ENCODE results near the gene LSP1.
A peak's percentile ranks its signal among the peaks of the same experiment; 100 is the strongest.
"Not testable (repeated sequence)": the region's sequence is repeated elsewhere in the genome, so short reads cannot be mapped to it uniquely, and the experiment has no call there.

Gene LSP1

DNA sequence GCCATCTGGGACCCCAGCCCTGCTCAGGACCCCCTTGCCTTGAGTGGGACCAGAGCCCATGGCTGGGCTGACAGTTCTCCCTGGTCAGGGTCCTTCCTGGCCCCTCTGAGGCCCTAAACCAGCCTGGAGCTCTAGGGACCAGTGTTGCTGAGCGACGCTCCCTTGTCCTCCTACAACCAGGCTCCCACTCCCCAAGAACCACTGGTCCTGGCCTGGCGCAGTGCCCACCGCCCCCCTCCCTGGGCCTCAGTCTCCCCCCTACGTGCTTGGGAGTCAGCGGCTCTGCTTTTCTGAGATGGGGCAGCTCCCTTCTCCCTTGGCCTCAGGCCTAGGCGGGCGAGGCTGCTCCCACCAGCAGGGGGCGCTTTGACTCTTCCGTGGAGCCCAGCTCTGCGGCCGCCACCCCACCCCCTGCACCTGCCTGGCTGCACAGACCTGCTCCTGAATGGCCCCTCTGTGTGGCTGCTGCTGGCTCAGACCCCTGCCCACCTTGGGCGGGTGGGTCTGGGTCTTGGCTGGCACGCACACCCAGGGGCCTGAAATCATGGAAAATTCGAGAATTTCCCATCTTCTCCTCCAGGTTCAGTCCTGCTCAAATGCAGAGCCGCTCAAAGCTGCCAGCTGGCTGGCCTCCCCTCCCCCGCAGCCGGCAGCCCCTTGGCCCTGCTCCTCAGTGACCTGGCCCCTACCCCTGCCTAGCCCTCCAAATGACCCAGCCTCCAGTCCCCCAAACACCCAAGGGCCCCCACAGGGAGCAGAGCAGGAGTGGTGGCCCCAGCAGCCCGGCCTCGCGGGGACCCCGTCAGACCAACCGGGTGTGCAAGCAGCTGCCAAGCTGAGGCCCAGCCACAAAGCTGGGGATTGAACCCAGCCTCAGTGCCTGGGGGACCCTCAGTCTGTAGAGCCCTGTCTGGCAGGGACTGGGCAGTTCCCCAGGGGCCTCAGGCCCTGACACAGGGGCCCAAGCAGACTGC is 29.7 kb downstream of the LSP1 start:
- Histone ChIP-seq H3K9me3 (ENCODE audit: control insufficient read depth in 5 of 5, low read length in 5 of 5) (no peaks in the 10 kb centered on the region), H3K27ac (ENCODE audit: low read depth, low read length) (peak overlapping the region; percentile 95), H3K36me3 (ENCODE audit: control insufficient read depth in 5 of 5, insufficient read depth in 5 of 5, low read length in 5 of 5) (peaks cover 11 to 46% (median 33%) of the 10 kb centered on the region in 5 donors), H3K4me1 (ENCODE audit: control insufficient read depth in 5 of 5, insufficient read depth in 5 of 5, low read length in 5 of 5) (peaks cover 0 to 49% (median 45%) of the 10 kb centered on the region in 5 donors), H3K9ac (ENCODE audit: low read length in 5 of 5) (peak overlapping the region in 1 of 5 donors; percentile 39), H3K4me3 (ENCODE audit: low read depth in 1 of 5, low read length in 5 of 5) (peak overlapping the region in 2 of 5 donors; percentile 18 to 26), H3K27me3 (ENCODE audit: control insufficient read depth in 5 of 5, insufficient read depth in 4 of 5, low read length in 5 of 5) (peaks cover 2 to 26% (median 8%) of the 10 kb centered on the region in 5 donors)

- H3K27ac ChIP-seq (ENCODE audit: low read depth, low read length): no peak overlapping the region
- H3K36me3 ChIP-seq (ENCODE audit: control insufficient read depth in 5 of 5, insufficient read depth in 5 of 5, low read length in 5 of 5): peaks cover 11 to 56% (median 44%) of the 10 kb centered on the region in 5 donors
- peaks cover 1 to 52% (median 44%) of the 10 kb centered on the region in 5 donors for H3K4me1 ChIP-seq (ENCODE audit: control insufficient read depth in 5 of 5, insufficient read depth in 5 of 5, low read length in 5 of 5)
- no peak overlapping the region for H3K4me3 ChIP-seq (ENCODE audit: low read depth in 1 of 5, low read length in 5 of 5)
- no peak overlapping the region for H3K9ac ChIP-seq (ENCODE audit: low read length in 5 of 5)
- H3K27me3 ChIP-seq (ENCODE audit: control insufficient read depth in 5 of 5, insufficient read depth in 4 of 5, low read length in 5 of 5): peaks cover 2 to 20% (median 7%) of the 10 kb centered on the region in 5 donors
- no peaks in the 10 kb centered on the region for H3K9me3 ChIP-seq (ENCODE audit: control insufficient read depth in 5 of 5, low read length in 5 of 5)
These were observed 30.7 kb downstream of the LSP1 start for GRCh38 chr11:1883346-1884302.

DNA sequence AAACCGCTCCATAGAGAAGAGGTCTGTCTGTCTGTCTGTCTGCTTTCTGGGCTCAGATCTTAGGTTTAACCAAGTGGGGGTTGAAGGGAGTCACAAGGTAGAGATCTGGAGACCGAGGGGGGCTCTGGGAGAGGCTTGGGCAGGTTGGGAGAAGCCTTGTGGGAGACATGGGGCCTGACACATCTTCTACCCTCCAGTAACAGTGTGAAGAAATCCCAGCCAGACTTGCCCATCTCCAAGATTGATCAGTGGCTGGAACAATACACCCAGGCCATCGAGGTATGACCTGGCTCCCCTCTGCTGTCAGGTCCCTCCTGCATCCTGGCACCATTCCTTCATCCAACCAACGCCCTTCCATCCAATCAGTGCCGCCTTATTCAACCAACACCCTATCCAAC is 31.4 kb downstream of the LSP1 start:
- no peak overlapping the region for H3K9ac ChIP-seq (ENCODE audit: low read length in 5 of 5)
- H3K27me3 ChIP-seq (ENCODE audit: control insufficient read depth in 5 of 5, insufficient read depth in 4 of 5, low read length in 5 of 5): peaks cover 2 to 21% (median 7%) of the 10 kb centered on the region in 5 donors
- no peak overlapping the region for H3K4me3 ChIP-seq (ENCODE audit: low read depth in 1 of 5, low read length in 5 of 5)
- peaks cover 11 to 62% (median 46%) of the 10 kb centered on the region in 5 donors for H3K36me3 ChIP-seq (ENCODE audit: control insufficient read depth in 5 of 5, insufficient read depth in 5 of 5, low read length in 5 of 5)
- H3K27ac ChIP-seq (ENCODE audit: low read depth, low read length): no peak overlapping the region
- H3K9me3 ChIP-seq (ENCODE audit: control insufficient read depth in 5 of 5, low read length in 5 of 5): no peaks in the 10 kb centered on the region
- peaks cover 1 to 55% (median 49%) of the 10 kb centered on the region in 5 donors for H3K4me1 ChIP-seq (ENCODE audit: control insufficient read depth in 5 of 5, insufficient read depth in 5 of 5, low read length in 5 of 5)

- not testable (repeated sequence) for H3K9me3 ChIP-seq (ENCODE audit: control insufficient read depth in 5 of 5, low read length in 5 of 5); H3K27ac ChIP-seq (ENCODE audit: low read depth, low read length); H3K4me3 ChIP-seq (ENCODE audit: low read depth in 1 of 5, low read length in 5 of 5); H3K9ac ChIP-seq (ENCODE audit: low read length in 5 of 5)
- Histone ChIP-seq H3K4me1 (ENCODE audit: control insufficient read depth in 5 of 5, insufficient read depth in 5 of 5, low read length in 5 of 5) (peaks cover 1 to 39% (median 27%) of the 10 kb centered on the region in 5 donors), H3K36me3 (ENCODE audit: control insufficient read depth in 5 of 5, insufficient read depth in 5 of 5, low read length in 5 of 5) (peaks cover 11 to 62% (median 46%) of the 10 kb centered on the region in 5 donors), H3K27me3 (ENCODE audit: control insufficient read depth in 5 of 5, insufficient read depth in 4 of 5, low read length in 5 of 5) (peaks cover 2 to 15% (median 12%) of the 10 kb centered on the region in 5 donors)
These were observed 33.7 kb downstream of the LSP1 start for GRCh38 chr11:1886551-1886950.

- Histone ChIP-seq H3K4me1 (ENCODE audit: control insufficient read depth in 5 of 5, insufficient read depth in 5 of 5, low read length in 5 of 5) (peaks cover 0 to 27% (median 16%) of the 10 kb centered on the region in 5 donors), H3K4me3 (ENCODE audit: low read depth in 1 of 5, low read length in 5 of 5) (no peak overlapping the region), H3K9ac (ENCODE audit: low read length in 5 of 5) (no peak overlapping the region), H3K9me3 (ENCODE audit: control insufficient read depth in 5 of 5, low read length in 5 of 5) (no peaks in the 10 kb centered on the region), H3K27ac (ENCODE audit: low read depth, low read length) (no peak overlapping the region), H3K27me3 (ENCODE audit: control insufficient read depth in 5 of 5, insufficient read depth in 4 of 5, low read length in 5 of 5) (peaks cover 2 to 13% (median 10%) of the 10 kb centered on the region in 5 donors), H3K36me3 (ENCODE audit: control insufficient read depth in 5 of 5, insufficient read depth in 5 of 5, low read length in 5 of 5) (peaks cover 11 to 62% (median 46%) of the 10 kb centered on the region in 5 donors)
These were observed 34.8 kb downstream of the LSP1 start for GRCh38 chr11:1887451-1888346.

DNA sequence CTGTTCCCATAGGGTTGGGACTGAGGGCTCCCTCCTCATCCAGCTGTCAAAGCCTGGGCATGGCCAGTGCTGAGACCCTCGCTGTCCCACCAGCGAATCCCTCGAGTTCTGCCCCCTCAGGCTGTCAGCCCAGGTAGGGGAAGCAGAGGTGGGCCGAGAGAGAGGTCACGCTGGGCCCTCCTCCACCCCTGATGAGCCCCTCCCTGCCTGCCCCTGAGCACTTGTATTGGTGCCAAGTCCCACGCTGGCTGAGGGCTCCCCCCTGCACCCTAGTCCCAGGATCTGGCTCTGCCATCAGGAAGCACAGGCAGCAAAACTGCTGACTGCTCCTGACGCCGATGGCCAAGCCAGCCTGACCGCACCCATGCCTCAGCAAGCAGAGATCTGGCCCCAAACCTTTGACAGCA is 35.5 kb downstream of the LSP1 start:
- Histone ChIP-seq H3K9ac (ENCODE audit: low read length in 5 of 5) (no peak overlapping the region), H3K4me1 (ENCODE audit: control insufficient read depth in 5 of 5, insufficient read depth in 5 of 5, low read length in 5 of 5) (peaks cover 0 to 21% (median 11%) of the 10 kb centered on the region in 5 donors), H3K4me3 (ENCODE audit: low read depth in 1 of 5, low read length in 5 of 5) (no peak overlapping the region), H3K9me3 (ENCODE audit: control insufficient read depth in 5 of 5, low read length in 5 of 5) (no peaks in the 10 kb centered on the region), H3K27me3 (ENCODE audit: control insufficient read depth in 5 of 5, insufficient read depth in 4 of 5, low read length in 5 of 5) (peaks cover 2 to 13% (median 10%) of the 10 kb centered on the region in 5 donors), H3K27ac (ENCODE audit: low read depth, low read length) (no peak overlapping the region), H3K36me3 (ENCODE audit: control insufficient read depth in 5 of 5, insufficient read depth in 5 of 5, low read length in 5 of 5) (peaks cover 11 to 58% (median 43%) of the 10 kb centered on the region in 5 donors)

DNA sequence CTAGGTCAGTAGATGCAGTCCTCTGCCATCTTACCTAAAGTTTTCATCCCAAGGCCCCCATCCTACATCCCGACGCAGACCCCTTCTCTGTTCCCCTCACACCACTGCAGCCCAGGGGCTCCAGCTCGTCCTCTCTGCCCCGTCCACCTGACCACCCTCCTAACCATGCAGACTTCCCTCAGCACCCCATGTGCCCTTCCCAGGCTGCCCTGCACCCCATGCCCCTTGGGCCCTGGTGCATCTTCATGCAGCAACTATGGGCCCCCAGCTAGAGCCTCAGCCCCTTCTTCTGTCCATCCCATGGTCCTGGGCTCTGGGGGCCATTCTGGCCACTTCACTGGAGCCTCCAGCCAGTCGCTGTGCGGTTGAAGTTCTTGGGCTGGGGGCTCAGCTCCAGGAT is 35.9 kb downstream of the LSP1 start:
- peaks cover 0 to 19% (median 11%) of the 10 kb centered on the region in 5 donors for H3K4me1 ChIP-seq (ENCODE audit: control insufficient read depth in 5 of 5, insufficient read depth in 5 of 5, low read length in 5 of 5)
- no peak overlapping the region for H3K9ac ChIP-seq (ENCODE audit: low read length in 5 of 5)
- H3K27me3 ChIP-seq (ENCODE audit: control insufficient read depth in 5 of 5, insufficient read depth in 4 of 5, low read length in 5 of 5): peaks cover 2 to 13% (median 10%) of the 10 kb centered on the region in 5 donors
- no peak overlapping the region for H3K4me3 ChIP-seq (ENCODE audit: low read depth in 1 of 5, low read length in 5 of 5)
- H3K9me3 ChIP-seq (ENCODE audit: control insufficient read depth in 5 of 5, low read length in 5 of 5): peaks cover 0 to 2% (median 0%) of the 10 kb centered on the region in 5 donors
- H3K27ac ChIP-seq (ENCODE audit: low read depth, low read length): no peak overlapping the region
- H3K36me3 ChIP-seq (ENCODE audit: control insufficient read depth in 5 of 5, insufficient read depth in 5 of 5, low read length in 5 of 5): peaks cover 11 to 54% (median 42%) of the 10 kb centered on the region in 5 donors

DNA sequence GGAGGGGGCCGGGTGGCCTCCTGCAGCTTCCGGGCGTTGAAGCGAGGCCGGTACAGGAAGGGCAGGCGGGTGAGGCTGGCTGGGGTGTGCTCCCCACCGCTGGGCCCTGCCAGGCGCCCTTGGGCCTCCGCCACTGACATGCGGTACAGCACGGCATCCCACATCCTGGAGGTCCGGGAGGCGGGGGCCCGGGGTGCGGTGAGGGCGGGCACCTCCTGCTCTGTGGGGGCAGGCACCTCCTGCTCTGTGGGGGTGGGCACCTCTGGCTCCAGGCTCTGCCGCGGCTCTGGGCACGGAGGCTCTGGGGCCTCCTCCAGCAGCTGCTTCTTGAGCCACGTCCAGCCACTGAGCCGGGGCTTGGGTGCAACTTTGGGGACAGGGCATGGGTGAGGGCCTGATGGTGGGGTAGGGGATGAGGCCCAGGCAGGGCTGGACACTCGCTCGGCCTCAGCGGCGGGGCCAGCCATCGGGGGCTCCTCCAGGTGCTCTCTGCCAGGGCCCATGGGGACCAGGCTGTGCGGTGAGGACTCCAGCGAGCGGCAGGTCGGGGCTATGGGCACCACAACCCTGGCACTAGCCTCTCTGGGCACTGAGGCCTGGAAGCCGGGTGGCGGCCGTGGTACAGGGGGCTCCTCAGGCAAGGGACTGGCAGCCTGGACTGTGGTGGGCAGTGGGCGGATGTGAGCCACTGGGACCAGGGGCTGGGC is 36.5 kb downstream of the LSP1 start:
- Histone ChIP-seq H3K36me3 (ENCODE audit: control insufficient read depth in 5 of 5, insufficient read depth in 5 of 5, low read length in 5 of 5) (peaks cover 11 to 48% (median 38%) of the 10 kb centered on the region in 5 donors), H3K4me1 (ENCODE audit: control insufficient read depth in 5 of 5, insufficient read depth in 5 of 5, low read length in 5 of 5) (peaks cover 0 to 19% (median 11%) of the 10 kb centered on the region in 5 donors), H3K9ac (ENCODE audit: low read length in 5 of 5) (no peak overlapping the region), H3K27me3 (ENCODE audit: control insufficient read depth in 5 of 5, insufficient read depth in 4 of 5, low read length in 5 of 5) (peaks cover 2 to 17% (median 10%) of the 10 kb centered on the region in 5 donors), H3K9me3 (ENCODE audit: control insufficient read depth in 5 of 5, low read length in 5 of 5) (peaks cover 0 to 4% (median 0%) of the 10 kb centered on the region in 5 donors), H3K4me3 (ENCODE audit: low read depth in 1 of 5, low read length in 5 of 5) (no peak overlapping the region), H3K27ac (ENCODE audit: low read depth, low read length) (no peak overlapping the region)

Data from subcutaneous abdominal adipose tissue (tissue), 5 donors.